Activated CD4-positive, alpha-beta T cell treated with anti-CD3 and anti-CD28 coated beads for 36 hours (primary cell): Measurements from ENCODE around the gene CNTN4. TPM values are rescaled to one million over a fixed set of nuclear protein-coding genes. Genes with fewer than 3 reads are reported as not detected.

Source experiments
- ATAC-seq: fragments of 200-7000 bp; cut with Tn5 transposase; one replicate; pipeline ENCODE4 v1.10.0; 2021; ENCODE audit warnings: mild to moderate bottlenecking, moderate library complexity
- CTCF ChIA-PET: fragments of 350-600 bp; sonication (Branson Sonifier 250); formaldehyde crosslinking; loops from one replicate; lab custom pipeline; 2021; ENCODE audit warnings: antibody characterized with exemption; lab: Charles Lee
- POLR2A ChIA-PET: fragments of 350-600 bp; sonication (Branson Sonifier 250); formaldehyde crosslinking; loops from one replicate; lab custom pipeline; 2021; ENCODE audit warnings: antibody characterized with exemption, inconsistent platforms; lab: Charles Lee
- DNase-seq: peaks from one replicate; pipeline ENCODE4 v3.0.0-alpha.2; 2020
- H3K27ac Mint-ChIP-seq: one replicate; pipeline ENCODE4 v1.8.0; 2021; ENCODE audit warnings: mixed read lengths
- H3K27me3 Mint-ChIP-seq: one replicate; pipeline ENCODE4 v1.8.0; 2021; ENCODE audit warnings: mixed read lengths
- H3K36me3 Mint-ChIP-seq: one replicate; pipeline ENCODE4 v1.8.0; 2021; ENCODE audit warnings: low read depth, mixed read lengths
- H3K4me1 Mint-ChIP-seq: one replicate; pipeline ENCODE4 v1.8.0; 2021; ENCODE audit warnings: mixed read lengths
- H3K4me3 Mint-ChIP-seq: one replicate; pipeline ENCODE4 v1.8.0; 2021; ENCODE audit warnings: mild to moderate bottlenecking, moderate library complexity, mixed read lengths
- H3K9me3 Mint-ChIP-seq: one replicate; pipeline ENCODE4 v1.8.0; 2021; ENCODE audit warnings: low read depth, mixed read lengths
- intact Hi-C, 2 experiments: fragments of 100-400 bp; cut with DNase I in 1 of 2; cut with micrococcal nuclease in 1 of 2; formaldehyde crosslinking; loops; one replicate each; pipeline versions ENCODE4 v1.14.2 to v1.15.1; 2022 to 2024; cut with DNase I, micrococcal nuclease
- total RNA-seq, 2 experiments: library from RNA; stranded (reverse); gene quantifications; one replicate each; pipeline ENCODE4 v1.2.3, GENCODE V29; 2021

Gene CNTN4
- total RNA-seq, 2 experiments from 2014 or later = not detected

- DNase-seq = no peak
- Mint-ChIP-seq H3K4me3 (no peak overlapping the region), H3K9me3 (no peaks in the 10 kb centered on the region), H3K27ac (no peak overlapping the region), H3K36me3 (no peaks in the 10 kb centered on the region), H3K27me3 (peaks cover 4% of the 10 kb centered on the region), H3K4me1 (no peaks in the 10 kb centered on the region)
- POLR2A ChIA-PET = no interaction called here
- intact Hi-C loops = no loop called here
- CTCF ChIA-PET = interaction anchor here (0.7 kb wide), 1 partner anchor 367 kb away, joined by 3 read pairs; no protein-coding TSS in a partner anchor
- no peak for ATAC-seq
These were observed 54.9 kb downstream of the CNTN4 start for GRCh38 chr3:2153547-2153946.

GRCh38 chr3:2154621-2155020 lies 56.0 kb downstream of the CNTN4 start:
- intact Hi-C loops = loop anchor here in 1 of 2 experiments (5.0 kb wide), 1 partner anchor 1522 kb away; no protein-coding TSS in a partner anchor
- H3K4me3 Mint-ChIP-seq = no peak overlapping the region
- CTCF ChIA-PET = no interaction called here
- H3K9me3 Mint-ChIP-seq = no peaks in the 10 kb centered on the region
- no peak for DNase-seq
- POLR2A ChIA-PET = no interaction called here
- H3K27me3 Mint-ChIP-seq = peaks cover 4% of the 10 kb centered on the region
- no peak overlapping the region for H3K27ac Mint-ChIP-seq
- ATAC-seq = no peak
- no peaks in the 10 kb centered on the region for H3K36me3 Mint-ChIP-seq
- H3K4me1 Mint-ChIP-seq = no peaks in the 10 kb centered on the region

GRCh38 chr3:2156244-2156847 lies 57.7 kb downstream of the CNTN4 start:
- no peaks in the 10 kb centered on the region for H3K4me1 Mint-ChIP-seq
- ChIA-PET POLR2A (no interaction called here), CTCF (no interaction called here)
- ATAC-seq (no peak), DNase-seq (peak; percentile 46)
- H3K36me3 Mint-ChIP-seq = no peaks in the 10 kb centered on the region
- no peak overlapping the region for H3K27ac Mint-ChIP-seq
- intact Hi-C loops = loop anchor here in 1 of 2 experiments (2.0 to 5.0 kb wide), 2 partner anchors 1254 to 1524 kb away; no protein-coding TSS in a partner anchor
- H3K27me3 Mint-ChIP-seq = peaks cover 4% of the 10 kb centered on the region
- H3K4me3 Mint-ChIP-seq = no peak overlapping the region
- no peaks in the 10 kb centered on the region for H3K9me3 Mint-ChIP-seq

- POLR2A ChIA-PET = interaction anchor here (0.6 kb wide), 1 partner anchor 91 kb away, joined by 3 read pairs; no protein-coding TSS in a partner anchor
These were observed 60.2 kb downstream of the CNTN4 start for GRCh38 chr3:2158828-2159227.

GRCh38 chr3:2166552-2166951 lies 67.9 kb downstream of the CNTN4 start:
- no peaks in the 10 kb centered on the region for H3K9me3 Mint-ChIP-seq
- no peak overlapping the region for H3K27ac Mint-ChIP-seq
- intact Hi-C loops = no loop called here
- no peaks in the 10 kb centered on the region for H3K4me1 Mint-ChIP-seq
- ChIA-PET POLR2A (no interaction called here), CTCF (interaction anchor here (1.1 kb wide), 1 partner anchor 10 kb away, joined by 4 read pairs; no protein-coding TSS in a partner anchor)
- no peaks in the 10 kb centered on the region for H3K36me3 Mint-ChIP-seq
- H3K27me3 Mint-ChIP-seq = no peaks in the 10 kb centered on the region
- no peak for DNase-seq
- no peak overlapping the region for H3K4me3 Mint-ChIP-seq
- no peak for ATAC-seq

More at GRCh38 chr3:2158828-2159227, 60.2 kb downstream of the CNTN4 start:
- ATAC-seq (no peak), DNase-seq (no peak)
- Mint-ChIP-seq H3K36me3 (no peaks in the 10 kb centered on the region), H3K4me1 (no peaks in the 10 kb centered on the region), H3K27ac (no peak overlapping the region), H3K27me3 (peaks cover 4% of the 10 kb centered on the region), H3K9me3 (no peaks in the 10 kb centered on the region), H3K4me3 (no peak overlapping the region)
- intact Hi-C loops = loop anchor here in 1 of 2 experiments (5.0 kb wide), 1 partner anchor 1527 kb away; no protein-coding TSS in a partner anchor
- CTCF ChIA-PET = no interaction called here

- Mint-ChIP-seq H3K27ac (no peak overlapping the region), H3K4me1 (no peaks in the 10 kb centered on the region), H3K36me3 (no peaks in the 10 kb centered on the region), H3K27me3 (no peaks in the 10 kb centered on the region), H3K4me3 (no peak overlapping the region), H3K9me3 (no peaks in the 10 kb centered on the region)
- ChIA-PET POLR2A (no interaction called here), CTCF (no interaction called here)
- DNase-seq = no peak
- intact Hi-C loops = no loop called here
- ATAC-seq = no peak
These were observed 74.0 kb downstream of the CNTN4 start for GRCh38 chr3:2172561-2173171.

GRCh38 chr3:2180634-2181033 lies 82.0 kb downstream of the CNTN4 start:
- Mint-ChIP-seq H3K4me1 (no peaks in the 10 kb centered on the region), H3K27me3 (no peaks in the 10 kb centered on the region), H3K27ac (no peak overlapping the region), H3K4me3 (no peak overlapping the region), H3K36me3 (no peaks in the 10 kb centered on the region), H3K9me3 (no peaks in the 10 kb centered on the region)
- DNase-seq (no peak), ATAC-seq (no peak)
- CTCF ChIA-PET = no interaction called here
- POLR2A ChIA-PET = no interaction called here
- intact Hi-C loops = no loop called here

GRCh38 chr3:2198776-2199279 lies 100.2 kb downstream of the CNTN4 start:
- Mint-ChIP-seq H3K27me3 (no peaks in the 10 kb centered on the region), H3K4me3 (no peak overlapping the region), H3K36me3 (no peaks in the 10 kb centered on the region), H3K4me1 (no peaks in the 10 kb centered on the region), H3K27ac (no peak overlapping the region), H3K9me3 (peaks cover 2% of the 10 kb centered on the region)
- no peak for DNase-seq
- intact Hi-C loops = no loop called here
- POLR2A ChIA-PET = no interaction called here
- ATAC-seq = no peak
- CTCF ChIA-PET = interaction anchor here (0.6 kb wide), 2 partner anchors 50 to 398 kb away, joined by 3 to 4 read pairs; no protein-coding TSS in a partner anchor

- Mint-ChIP-seq H3K36me3 (no peaks in the 10 kb centered on the region), H3K27me3 (no peaks in the 10 kb centered on the region), H3K9me3 (no peaks in the 10 kb centered on the region), H3K27ac (no peak overlapping the region), H3K4me1 (no peaks in the 10 kb centered on the region), H3K4me3 (no peak overlapping the region)
- POLR2A ChIA-PET = no interaction called here
- no peak for DNase-seq
- ATAC-seq = no peak
- intact Hi-C loops = no loop called here
- CTCF ChIA-PET = no interaction called here
These were observed 105.4 kb downstream of the CNTN4 start for GRCh38 chr3:2204054-2204453.

- Mint-ChIP-seq H3K27ac (no peak overlapping the region), H3K4me3 (no peak overlapping the region), H3K9me3 (no peaks in the 10 kb centered on the region), H3K4me1 (no peaks in the 10 kb centered on the region), H3K36me3 (no peaks in the 10 kb centered on the region), H3K27me3 (no peaks in the 10 kb centered on the region)
- DNase-seq (no peak), ATAC-seq (no peak)
- ChIA-PET POLR2A (no interaction called here), CTCF (no interaction called here)
- intact Hi-C loops = no loop called here
These were observed 107.0 kb downstream of the CNTN4 start for GRCh38 chr3:2205692-2206091.

GRCh38 chr3:2206536-2206935 lies 107.9 kb downstream of the CNTN4 start:
- ChIA-PET CTCF (interaction anchor here (1.0 kb wide), 1 partner anchor 12 kb away, joined by 3 read pairs; no protein-coding TSS in a partner anchor), POLR2A (no interaction called here)
- no peak overlapping the region for H3K27ac Mint-ChIP-seq
- no peak for DNase-seq
- H3K27me3 Mint-ChIP-seq = no peaks in the 10 kb centered on the region
- no peak overlapping the region for H3K4me3 Mint-ChIP-seq
- intact Hi-C loops = no loop called here
- no peaks in the 10 kb centered on the region for H3K4me1 Mint-ChIP-seq
- no peaks in the 10 kb centered on the region for H3K9me3 Mint-ChIP-seq
- no peak for ATAC-seq
- no peaks in the 10 kb centered on the region for H3K36me3 Mint-ChIP-seq

- DNase-seq (no peak), ATAC-seq (no peak)
- POLR2A ChIA-PET = no interaction called here
- intact Hi-C loops = no loop called here
- no peak overlapping the region for H3K4me3 Mint-ChIP-seq
- no peaks in the 10 kb centered on the region for H3K9me3 Mint-ChIP-seq
- no peaks in the 10 kb centered on the region for H3K4me1 Mint-ChIP-seq
- no peak overlapping the region for H3K27ac Mint-ChIP-seq
- H3K36me3 Mint-ChIP-seq = no peaks in the 10 kb centered on the region
- H3K27me3 Mint-ChIP-seq = peaks cover 1% of the 10 kb centered on the region
- CTCF ChIA-PET = no interaction called here
These were observed 112.9 kb downstream of the CNTN4 start for GRCh38 chr3:2211568-2211967.
